ENCODE results near the gene HRAS.

HRAS gene

GRCh38 chr11:496834-497564, 38.4 kb downstream of the HRAS start:
- no peak for DNase-seq (ENCODE audit: low read depth in 2 of 2)

- no peak for DNase-seq (ENCODE audit: low read depth in 2 of 2)
Measured at GRCh38 chr11:495537-495931, 39.8 kb downstream of the HRAS start.

- no peak for DNase-seq (ENCODE audit: low read depth in 2 of 2)
Measured at GRCh38 chr11:494761-495536, 40.4 kb downstream of the HRAS start.

GRCh38 chr11:492427-493226, 42.7 kb downstream of the HRAS start:
- no peak for DNase-seq (ENCODE audit: low read depth in 2 of 2)

- no peak for DNase-seq (ENCODE audit: low read depth in 2 of 2)
Measured at GRCh38 chr11:491358-491757, 44.0 kb downstream of the HRAS start.

- no peak for DNase-seq (ENCODE audit: low read depth in 2 of 2)
Measured at GRCh38 chr11:490930-491260, 44.5 kb downstream of the HRAS start.

GRCh38 chr11:490186-490929, 45.0 kb downstream of the HRAS start:
- DNase-seq (ENCODE audit: low read depth in 2 of 2), result no peak

GRCh38 chr11:489610-490185, 45.7 kb downstream of the HRAS start:
- DNase-seq (ENCODE audit: low read depth in 2 of 2), result no peak

- DNase-seq (ENCODE audit: low read depth in 2 of 2), result no peak
Measured at GRCh38 chr11:488992-489391, 46.4 kb downstream of the HRAS start.

- DNase-seq (ENCODE audit: low read depth in 2 of 2), result no peak
Measured at GRCh38 chr11:488579-488978, 46.8 kb downstream of the HRAS start.

GRCh38 chr11:488062-488461, 47.3 kb downstream of the HRAS start:
- DNase-seq (ENCODE audit: low read depth in 2 of 2), result no peak

- DNase-seq (ENCODE audit: low read depth in 2 of 2), result no peak
Measured at GRCh38 chr11:487571-488021, 47.8 kb downstream of the HRAS start.

- DNase-seq (ENCODE audit: low read depth in 2 of 2), result no peak
Measured at GRCh38 chr11:486189-486588, 49.2 kb downstream of the HRAS start.

- DNase-seq (ENCODE audit: low read depth in 2 of 2), result no peak
Measured at GRCh38 chr11:484616-485015, 50.8 kb downstream of the HRAS start.
